Measurements from ENCODE around the gene GABPA. TPM values are rescaled to one million over a fixed set of nuclear protein-coding genes. Genes with fewer than 3 reads are reported as not detected.

The GABPA gene
- total and polyA plus RNA-seq, 2 of the 13 experiments (the other 11 are each of a cell fraction or from before 2014, with no cell fraction given), result 7.4 to 13.2 TPM

- CTCF ChIA-PET (ENCODE audit: low intra/inter-chr PET ratio, low total read pairs), result interaction anchor here (0.8 kb wide), 1 partner anchor 11 kb away, joined by 3 read pairs; no protein-coding TSS in a partner anchor
These were observed 56.1 kb downstream of the GABPA start for GRCh38 chr21:25790878-25791204.

More at GRCh38 chr21:25790878-25791204, 56.1 kb downstream of the GABPA start:
- TF ChIP-seq ZNF878 (CRISPR knock-in tag; IDR thresholded peaks at IDR 0.05) (no peak), ZNF574 (CRISPR knock-in tag; IDR thresholded peaks at IDR 0.05) (no peak), ZNF496 (CRISPR knock-in tag; IDR thresholded peaks at IDR 0.05; ENCODE audit: insufficient replicate concordance) (no peak), DNMT3B (CRISPR knock-in tag; conservative IDR thresholded peaks at IDR 0.05) (no peak), ZFAT (CRISPR knock-in tag; conservative IDR thresholded peaks at IDR 0.05) (no peak), ZNF879 (CRISPR knock-in tag; IDR thresholded peaks at IDR 0.05) (no peak), ZNF264 (CRISPR knock-in tag; IDR thresholded peaks at IDR 0.05) (no peak), CENPT (CRISPR knock-in tag; IDR thresholded peaks at IDR 0.05; ENCODE audit: low read depth) (no peak)
- no peak overlapping the region for H3K27ac ChIP-seq (ENCODE audit: extremely low read length, insufficient read depth, low read length)
- peak overlapping the region; percentile 99 for H2AFZ ChIP-seq (ENCODE audit: low read length)
- H3K4me3 ChIP-seq (replicated peaks in 1 of 3; ENCODE audit: insufficient read depth in 1 of 3, low read depth in 2 of 3, low read length in 3 of 3), result peak overlapping the region in 2 of 3 experiments; percentile 49 to 55; a peak in 4 of 6 replicates
- no TSS peak for BruUV-seq (replicated peaks)
- in situ Hi-C loops (cut with HindIII; ENCODE audit: extremely low pct_ligation_motif_present, low pct_unique_long_range_greater_than_20kb) (no loop called here), intact Hi-C loops (cut with micrococcal nuclease; ENCODE audit: unreplicated experiment) (no loop called here)
- no peaks in the 10 kb centered on the region for H4K20me1 ChIP-seq (ENCODE audit: insufficient read depth, low read length)
- H3K9me3 ChIP-seq (ENCODE audit: low read length), result no peaks in the 10 kb centered on the region
- H3K27me3 ChIP-seq (ENCODE audit: control insufficient read depth in 1 of 2, insufficient read depth in 2 of 2, low read length in 2 of 2), result no peaks in the 10 kb centered on the region; a peak in 1 of 5 replicates
- POLR2A ChIA-PET, result no interaction called here
- peak overlapping the region; percentile 81 for H3K4me2 ChIP-seq (ENCODE audit: low read depth, low read length)
- H3K9ac ChIP-seq (ENCODE audit: insufficient read depth, low read depth, low read length), result no peak overlapping the region
- H3K36me3 ChIP-seq (replicated peaks in 1 of 2; ENCODE audit: control insufficient read depth in 1 of 2, insufficient read depth in 2 of 2, low read length in 2 of 2), result no peaks in the 10 kb centered on the region
- DNase-seq (ENCODE audit: low spot score) (no peak), ATAC-seq (peak; percentile 42; the same call in 2 of the 3 replicates), FAIRE-seq (no peak)
- H3K79me2 ChIP-seq (ENCODE audit: insufficient read depth, low read length), result no peaks in the 10 kb centered on the region
- H3K4me1 ChIP-seq (ENCODE audit: insufficient read depth, low read length), result peaks cover 14% of the 10 kb centered on the region; the same call in 1 of the 2 replicates
